NCI-H69 (cell line): ENCODE data around the gene CDKN1A.

Experiments used
- DNase-seq: peaks from one replicate; lab custom pipeline; 2025; lab: John Stamatoyannopoulos, UW

CDKN1A gene

GRCh38 chr6:36677059-36677749 lies 1.3 kb upstream of the CDKN1A start:
- peak; percentile 78 for DNase-seq

GRCh38 chr6:36677753-36678487 lies 594 bp upstream of the CDKN1A start:
- peak; percentile 86 for DNase-seq

GRCh38 chr6:36679043-36679833 lies 724 bp downstream of the CDKN1A start:
- DNase-seq = peak; percentile 80

GRCh38 chr6:36682328-36683144 lies 4.0 kb downstream of the CDKN1A start:
- peak; percentile 100 for DNase-seq

- DNase-seq = no peak
Observed at GRCh38 chr6:36683145-36683655, 4.7 kb downstream of the CDKN1A start.

GRCh38 chr6:36683656-36684446 lies 5.3 kb downstream of the CDKN1A start:
- DNase-seq = no peak

GRCh38 chr6:36684447-36684812 lies 5.9 kb downstream of the CDKN1A start:
- no peak for DNase-seq

GRCh38 chr6:36685166-36685924 lies 6.8 kb downstream of the CDKN1A start:
- DNase-seq = no peak

GRCh38 chr6:36685926-36686667 lies 7.6 kb downstream of the CDKN1A start:
- no peak for DNase-seq

- DNase-seq = peak; percentile 34
Observed at GRCh38 chr6:36686668-36687513, 8.4 kb downstream of the CDKN1A start.

GRCh38 chr6:36688063-36688738 lies 9.7 kb downstream of the CDKN1A start:
- peak; percentile 44 for DNase-seq

- DNase-seq = peak; percentile 51
Observed at GRCh38 chr6:36688739-36689075, 10.2 kb downstream of the CDKN1A start.

GRCh38 chr6:36691011-36691410 lies 12.5 kb downstream of the CDKN1A start:
- DNase-seq = no peak

GRCh38 chr6:36691612-36692011 lies 13.1 kb downstream of the CDKN1A start:
- DNase-seq = no peak

- no peak for DNase-seq
Observed at GRCh38 chr6:36692220-36692619, 13.7 kb downstream of the CDKN1A start.

GRCh38 chr6:36692861-36693702 lies 14.6 kb downstream of the CDKN1A start:
- no peak for DNase-seq

GRCh38 chr6:36694616-36695015 lies 16.1 kb downstream of the CDKN1A start:
- DNase-seq = no peak
